Astrocyte (in vitro differentiated cells and primary cell): Measurements from ENCODE around the gene ZNF416.

Experiments
- CTCF ChIP-seq: IDR thresholded peaks from 2 replicates; pipeline ENCODE4 v1.5.1; 2011; ENCODE audit warnings: low read depth, mild to moderate bottlenecking, inconsistent platforms, low read length, moderate library complexity; ENCODE audit not compliant: insufficient read depth
- EZH2 ChIP-seq: IDR thresholded peaks from 2 replicates; pipeline ENCODE4 v1.6.1; 2012; ENCODE audit warnings: mild to moderate bottlenecking, low read length, inconsistent platforms; ENCODE audit not compliant: insufficient read depth

- no peak for TF ChIP-seq CTCF
- TF ChIP-seq EZH2 = no peak
Measured at GRCh38 chr19:57572415-57572947, 6.2 kb downstream of the ZNF416 start.
